CD4-positive, alpha-beta memory T cell (primary cell): ENCODE data around the gene PCA3. TPM values are rescaled to one million over a fixed set of nuclear protein-coding genes. Genes with fewer than 3 reads are reported as not detected.

ENCODE experiments used
- CTCF ChIA-PET: fragments of 350-600 bp; sonication (Branson Sonifier 250); formaldehyde crosslinking; loops from one replicate; lab custom pipeline; 2021; ENCODE audit warnings: inconsistent platforms; ENCODE audit not compliant: partially characterized antibody; lab: Charles Lee
- POLR2A ChIA-PET: fragments of 350-600 bp; sonication (Branson Sonifier 250); formaldehyde crosslinking; loops from one replicate; lab custom pipeline; 2021; ENCODE audit not compliant: partially characterized antibody; lab: Charles Lee
- DNase-seq, 5 donors: peaks; one replicate each; pipeline versions ENCODE4 v3.0.0 to v3.0.0-alpha.2; 2020 to 2022; ENCODE audit warnings: mixed read lengths in 1 of 5
- H3K27ac ChIP-seq: one replicate; pipeline ENCODE4 v1.7.0; 2013; ENCODE audit warnings: low read depth, low read length
- H3K27me3 ChIP-seq: 2 replicates; pipeline ENCODE4 v1.7.0; 2013; ENCODE audit warnings: mild to moderate bottlenecking, low read length, moderate library complexity; ENCODE audit not compliant: insufficient read depth
- H3K36me3 ChIP-seq: 2 replicates; pipeline ENCODE4 v1.7.0; 2013; ENCODE audit warnings: mild to moderate bottlenecking, low read length, moderate library complexity; ENCODE audit not compliant: insufficient read depth
- H3K4me1 ChIP-seq: 2 replicates; pipeline ENCODE4 v1.7.0; 2013; ENCODE audit warnings: mild to moderate bottlenecking, low read length, moderate library complexity; ENCODE audit not compliant: insufficient read depth
- H3K4me3 ChIP-seq, 2 donors: one replicate each; pipeline ENCODE4 v1.7.0; 2013; ENCODE audit warnings: low read length in 2 of 2, mild to moderate bottlenecking in 1 of 2
- H3K9me3 ChIP-seq, 2 donors: one replicate each; pipeline ENCODE4 v1.7.0; 2013; ENCODE audit warnings: low read length in 2 of 2, control low read depth in 1 of 2; ENCODE audit not compliant: control insufficient read depth in 1 of 2
- H3K27ac Mint-ChIP-seq, 7 donors: one replicate each; pipeline ENCODE4 v1.8.0; 2020 to 2021; ENCODE audit warnings: mixed read lengths in 7 of 7, mild to moderate bottlenecking in 6 of 7, inconsistent platforms in 3 of 7, moderate library complexity in 3 of 7
- H3K27me3 Mint-ChIP-seq, 2 donors: one replicate each; pipeline ENCODE4 v1.8.0; 2020 to 2021; ENCODE audit warnings: mixed read lengths in 2 of 2
- H3K36me3 Mint-ChIP-seq, 2 donors: one replicate each; pipeline ENCODE4 v1.8.0; 2020 to 2021; ENCODE audit warnings: mixed read lengths in 2 of 2, inconsistent platforms in 1 of 2, mild to moderate bottlenecking in 1 of 2
- H3K4me1 Mint-ChIP-seq, 4 donors: one replicate each; pipeline ENCODE4 v1.8.0; 2020 to 2021; ENCODE audit warnings: mixed read lengths in 4 of 4, mild to moderate bottlenecking in 1 of 4
- H3K4me3 Mint-ChIP-seq, 8 donors: one replicate each; pipeline ENCODE4 v1.8.0; 2020 to 2021; ENCODE audit warnings: mixed read lengths in 8 of 8, mild to moderate bottlenecking in 7 of 8, moderate library complexity in 6 of 8, inconsistent platforms in 3 of 8
- H3K9me3 Mint-ChIP-seq, 8 donors: one replicate each; pipeline ENCODE4 v1.8.0; 2020 to 2021; ENCODE audit warnings: mixed read lengths in 8 of 8, mild to moderate bottlenecking in 5 of 8, inconsistent platforms in 3 of 8, moderate library complexity in 1 of 8
- intact Hi-C: fragments of 100-400 bp; cut with micrococcal nuclease; formaldehyde crosslinking; loops from one replicate; pipeline ENCODE4 v1.15.1; 2023
- polyA plus RNA-seq, 2 donors: library from polyadenylated mRNA; unstranded; fragments of 300-500 nt; fragmentation: Illumina TruSeq; gene quantifications; one replicate each; pipeline ENCODE4 v1.2.3, GENCODE V29; 2021
- total RNA-seq, 2 experiments: library from RNA; stranded (reverse); gene quantifications; one replicate each; pipeline ENCODE4 v1.2.3, GENCODE V29; 2021

Gene PCA3
- total RNA-seq: not detected
- polyA plus RNA-seq: not detected

DNA sequence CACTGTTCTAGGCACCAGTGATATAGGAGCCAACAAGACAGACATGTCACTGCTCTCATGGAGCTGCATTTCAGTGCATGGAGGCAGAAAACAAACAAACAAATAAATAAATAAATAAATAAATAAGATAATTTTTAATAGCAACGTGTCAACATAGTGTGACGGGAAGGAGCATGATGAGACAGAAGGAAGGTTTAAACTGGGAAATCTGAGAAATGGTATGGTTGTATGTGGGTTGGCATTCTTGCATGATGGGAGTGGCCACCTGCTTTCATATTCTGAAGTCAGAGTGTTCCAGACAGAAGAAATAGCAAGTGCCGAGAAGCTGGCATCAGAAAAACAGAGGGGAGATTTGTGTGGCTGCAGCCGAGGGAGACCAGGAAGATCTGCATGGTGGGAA is at the start of gene PCA3:
TSS of gene PCA3 (plus strand) at position 301 of the 400 bp plus-strand sequence.
- H3K4me3 ChIP-seq: no peak within 1 kb of the TSS
- ChIA-PET CTCF (no interaction called here), POLR2A (no interaction called here)
- no peaks in the 10 kb centered on the region for H3K9me3 ChIP-seq
- no peaks in the 10 kb centered on the region for H3K36me3 ChIP-seq
- H3K27ac ChIP-seq: no peak within 1 kb of the TSS
- H3K27ac Mint-ChIP-seq: no peak within 1 kb of the TSS
- DNase-seq: no peak
- no peaks in the 10 kb centered on the region for H3K36me3 Mint-ChIP-seq
- peaks cover 0 to 1% (median under 1%) of the 10 kb centered on the region in 4 donors for H3K4me1 Mint-ChIP-seq
- no peaks in the 10 kb centered on the region for H3K27me3 ChIP-seq
- intact Hi-C loops: no loop called here
- H3K4me3 Mint-ChIP-seq: no peak within 1 kb of the TSS
- H3K4me1 ChIP-seq: no peaks in the 10 kb centered on the region
- H3K27me3 Mint-ChIP-seq: peaks cover 2 to 13% of the 10 kb centered on the region in 2 donors
- no peaks in the 10 kb centered on the region for H3K9me3 Mint-ChIP-seq

DNA sequence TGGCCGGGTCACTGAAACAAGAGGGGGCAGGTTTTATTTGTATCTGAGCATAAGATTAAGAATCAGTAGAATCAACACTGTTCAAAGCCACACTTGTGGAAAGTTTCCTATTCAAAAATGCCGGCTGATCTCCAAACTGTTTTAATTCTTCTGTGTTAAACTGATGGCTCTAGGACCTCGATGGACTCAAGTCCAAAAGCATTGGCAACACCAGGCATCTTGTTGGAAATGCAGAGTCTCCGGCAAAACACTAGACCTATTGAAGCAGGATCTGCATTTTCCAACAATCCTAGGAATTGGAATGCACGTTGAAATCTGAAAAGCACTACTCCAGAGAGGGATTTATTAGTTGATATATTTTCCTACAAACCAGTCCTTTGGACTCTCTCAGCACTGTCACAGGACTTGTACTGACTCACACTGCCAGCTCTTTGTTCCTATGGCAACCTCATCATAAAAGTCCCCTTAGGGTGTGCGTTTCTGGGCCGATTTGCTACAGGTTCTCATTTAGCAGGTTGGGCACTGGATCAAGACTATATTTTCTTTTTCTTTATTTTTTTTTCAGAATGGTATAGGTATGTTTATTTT is 48.1 kb upstream of the PCA3 start:
- intact Hi-C loops: no loop called here
- Histone ChIP-seq H3K4me3 (no peak overlapping the region), H3K27ac (no peak overlapping the region), H3K27me3 (no peaks in the 10 kb centered on the region), H3K9me3 (no peaks in the 10 kb centered on the region), H3K4me1 (no peaks in the 10 kb centered on the region), H3K36me3 (no peaks in the 10 kb centered on the region)
- DNase-seq: no peak
- H3K4me1 Mint-ChIP-seq: peaks cover 0 to 1% (median 0%) of the 10 kb centered on the region in 4 donors
- H3K9me3 Mint-ChIP-seq: no peaks in the 10 kb centered on the region
- H3K4me3 Mint-ChIP-seq: no peak overlapping the region
- no peaks in the 10 kb centered on the region for H3K36me3 Mint-ChIP-seq
- peaks cover 11 to 24% of the 10 kb centered on the region in 2 donors for H3K27me3 Mint-ChIP-seq
- H3K27ac Mint-ChIP-seq: no peak overlapping the region
- POLR2A ChIA-PET: no interaction called here
- CTCF ChIA-PET: no interaction called here

DNA sequence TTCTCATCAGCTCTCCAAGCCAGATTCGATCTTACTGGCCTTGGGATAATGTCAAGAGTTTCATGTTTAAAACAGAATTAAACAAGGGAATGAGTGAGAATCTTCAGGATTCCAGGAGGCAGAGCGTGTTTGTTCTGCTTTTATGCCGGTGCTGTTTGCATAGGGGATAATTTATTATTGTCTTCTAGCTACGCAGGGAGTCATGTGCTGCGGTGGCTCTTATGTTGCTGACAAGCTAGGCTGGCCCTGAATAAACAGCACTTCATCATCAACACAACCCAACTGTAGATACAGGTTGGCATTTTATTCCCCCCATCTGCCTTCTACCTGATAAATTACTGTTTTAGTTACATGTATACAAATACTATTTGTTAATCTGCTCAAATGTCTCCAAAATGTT is 47.1 kb upstream of the PCA3 start:
- Histone ChIP-seq H3K9me3 (no peaks in the 10 kb centered on the region), H3K4me1 (no peaks in the 10 kb centered on the region), H3K4me3 (no peak overlapping the region), H3K36me3 (no peaks in the 10 kb centered on the region), H3K27me3 (no peaks in the 10 kb centered on the region), H3K27ac (no peak overlapping the region)
- H3K4me1 Mint-ChIP-seq: peaks cover 0 to 1% (median 0%) of the 10 kb centered on the region in 4 donors
- CTCF ChIA-PET: interaction anchor here (0.7 kb wide), 1 partner anchor 14 kb away, joined by 3 read pairs; no protein-coding TSS in a partner anchor
- H3K4me3 Mint-ChIP-seq: no peak overlapping the region
- H3K27ac Mint-ChIP-seq: no peak overlapping the region
- no peak for DNase-seq
- no peaks in the 10 kb centered on the region for H3K9me3 Mint-ChIP-seq
- H3K27me3 Mint-ChIP-seq: peaks cover 11 to 24% of the 10 kb centered on the region in 2 donors
- no peaks in the 10 kb centered on the region for H3K36me3 Mint-ChIP-seq
- intact Hi-C loops: no loop called here
- POLR2A ChIA-PET: no interaction called here

DNA sequence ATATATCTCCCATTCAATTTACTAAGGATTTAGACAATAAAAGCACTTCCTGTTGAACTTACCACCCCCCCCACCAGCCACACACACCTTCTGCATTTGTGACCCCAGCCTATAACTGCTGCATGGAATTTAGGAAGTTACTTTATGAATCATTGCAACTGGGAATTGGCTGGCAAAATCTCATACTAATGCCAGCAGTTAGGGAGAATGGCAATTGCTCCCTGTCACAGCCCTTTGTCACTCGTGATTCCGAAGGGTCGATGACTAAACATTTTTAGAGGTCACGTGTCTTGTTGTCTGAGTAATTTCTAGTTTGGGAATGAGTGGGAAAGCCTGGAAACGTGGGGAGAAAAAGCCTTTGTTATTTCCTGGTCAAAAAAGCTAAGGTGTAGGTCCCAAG is 46.6 kb upstream of the PCA3 start:
- no peaks in the 10 kb centered on the region for H3K9me3 Mint-ChIP-seq
- H3K36me3 ChIP-seq: no peaks in the 10 kb centered on the region
- no peaks in the 10 kb centered on the region for H3K9me3 ChIP-seq
- H3K4me3 ChIP-seq: no peak overlapping the region
- H3K4me1 Mint-ChIP-seq: peaks cover 0 to 1% (median 0%) of the 10 kb centered on the region in 4 donors
- H3K36me3 Mint-ChIP-seq: no peaks in the 10 kb centered on the region
- H3K27ac ChIP-seq: no peak overlapping the region
- H3K27me3 Mint-ChIP-seq: peaks cover 11 to 22% of the 10 kb centered on the region in 2 donors
- CTCF ChIA-PET: interaction anchor here (0.7 to 1.6 kb wide), 2 partner anchors 12 to 14 kb away, joined by 3 read pairs; no protein-coding TSS in a partner anchor
- no peaks in the 10 kb centered on the region for H3K27me3 ChIP-seq
- no peak for DNase-seq
- H3K27ac Mint-ChIP-seq: no peak overlapping the region
- POLR2A ChIA-PET: no interaction called here
- no peak overlapping the region for H3K4me3 Mint-ChIP-seq
- intact Hi-C loops: no loop called here
- no peaks in the 10 kb centered on the region for H3K4me1 ChIP-seq

DNA sequence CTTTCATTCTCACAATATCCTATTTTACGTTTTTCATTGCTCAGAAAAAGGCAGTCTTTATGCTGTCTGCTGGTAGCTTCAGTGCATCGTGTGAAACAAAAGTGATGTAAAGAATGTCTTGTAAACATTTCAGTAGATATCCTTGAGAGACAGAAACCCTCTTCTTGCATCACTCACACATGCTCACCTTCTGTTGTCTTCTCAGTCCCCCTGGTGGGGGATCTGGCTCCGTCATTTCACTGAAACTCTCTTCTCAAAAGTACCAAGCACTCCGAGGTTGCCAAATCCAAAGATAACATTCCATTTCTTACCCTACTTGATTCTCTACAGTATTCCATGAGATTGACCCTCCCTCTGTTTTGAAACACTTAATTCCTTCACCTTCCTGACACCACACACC is 46.1 kb upstream of the PCA3 start:
- ChIA-PET POLR2A (no interaction called here), CTCF (interaction anchor here (1.6 kb wide), 1 partner anchor 13 kb away, joined by 3 read pairs; no protein-coding TSS in a partner anchor)
- Mint-ChIP-seq H3K36me3 (no peaks in the 10 kb centered on the region), H3K27me3 (peaks cover 11 to 22% of the 10 kb centered on the region in 2 donors), H3K27ac (no peak overlapping the region), H3K4me1 (peaks cover 0 to 1% (median 0%) of the 10 kb centered on the region in 4 donors), H3K4me3 (no peak overlapping the region), H3K9me3 (no peaks in the 10 kb centered on the region)
- no peaks in the 10 kb centered on the region for H3K36me3 ChIP-seq
- H3K27me3 ChIP-seq: no peaks in the 10 kb centered on the region
- no peaks in the 10 kb centered on the region for H3K4me1 ChIP-seq
- no peak overlapping the region for H3K4me3 ChIP-seq
- no peak for DNase-seq
- no peaks in the 10 kb centered on the region for H3K9me3 ChIP-seq
- H3K27ac ChIP-seq: no peak overlapping the region
- intact Hi-C loops: no loop called here

DNA sequence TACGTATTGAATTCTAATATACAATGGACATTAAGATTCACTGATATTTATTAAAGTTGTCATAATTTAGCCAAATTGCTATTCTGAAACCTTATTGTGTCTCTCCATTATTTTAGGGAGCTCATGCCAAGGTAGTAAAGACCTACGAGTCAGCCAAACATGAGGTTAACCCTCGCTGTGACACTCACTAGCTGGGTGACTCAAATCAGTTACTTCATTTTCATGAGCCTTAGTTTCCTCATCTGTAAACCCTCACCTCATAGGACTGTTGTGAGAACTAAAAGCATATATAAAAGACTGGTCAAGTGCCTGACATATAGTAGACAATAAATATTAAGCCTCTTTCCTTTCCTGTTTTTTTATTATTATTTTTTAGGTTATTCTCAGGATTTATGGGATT is 44.0 kb upstream of the PCA3 start:
- Histone ChIP-seq H3K27ac (no peak overlapping the region), H3K4me1 (no peaks in the 10 kb centered on the region), H3K4me3 (no peak overlapping the region), H3K36me3 (no peaks in the 10 kb centered on the region), H3K27me3 (no peaks in the 10 kb centered on the region), H3K9me3 (no peaks in the 10 kb centered on the region)
- H3K4me1 Mint-ChIP-seq: peaks cover 0 to 1% (median 0%) of the 10 kb centered on the region in 4 donors
- ChIA-PET POLR2A (no interaction called here), CTCF (interaction anchor here (0.9 kb wide), 1 partner anchor 326 kb away, joined by 3 read pairs; the partner anchor contains the start of gene RFK)
- peaks cover 11 to 20% of the 10 kb centered on the region in 2 donors for H3K27me3 Mint-ChIP-seq
- H3K27ac Mint-ChIP-seq: no peak overlapping the region
- intact Hi-C loops: no loop called here
- no peak for DNase-seq
- no peaks in the 10 kb centered on the region for H3K9me3 Mint-ChIP-seq
- no peak overlapping the region for H3K4me3 Mint-ChIP-seq
- no peaks in the 10 kb centered on the region for H3K36me3 Mint-ChIP-seq

DNA sequence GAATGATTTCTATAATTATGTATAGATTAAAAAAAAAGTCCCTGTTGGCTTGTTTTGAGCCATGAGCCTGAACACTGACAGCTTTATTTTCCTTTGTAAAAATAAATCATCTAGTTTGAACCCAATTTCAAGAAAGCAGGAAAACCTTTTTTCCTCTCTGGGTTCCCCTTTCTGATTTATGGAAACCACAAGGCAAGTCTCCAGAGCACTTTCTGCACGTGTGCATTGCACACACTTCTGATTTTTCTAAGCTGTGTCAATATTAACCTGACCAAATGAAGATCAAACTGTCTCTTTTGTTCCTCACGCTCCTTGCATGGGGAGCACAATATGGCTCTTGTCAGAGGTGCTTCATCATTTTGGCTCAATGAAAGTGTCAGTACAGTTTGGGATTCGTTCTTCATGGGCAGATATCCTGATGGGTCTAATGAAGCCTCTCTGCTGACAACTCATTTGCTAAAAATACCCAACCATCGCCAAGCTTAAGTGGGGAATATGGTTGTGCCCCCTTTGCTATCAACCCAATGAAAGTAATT is 39.2 kb upstream of the PCA3 start:
- H3K27ac ChIP-seq: no peak overlapping the region
- Mint-ChIP-seq H3K27me3 (peaks cover 6 to 20% of the 10 kb centered on the region in 2 donors), H3K36me3 (no peaks in the 10 kb centered on the region), H3K27ac (no peak overlapping the region), H3K4me3 (no peak overlapping the region), H3K9me3 (no peaks in the 10 kb centered on the region), H3K4me1 (no peaks in the 10 kb centered on the region)
- no peak for DNase-seq
- ChIA-PET CTCF (no interaction called here), POLR2A (no interaction called here)
- intact Hi-C loops: no loop called here
- no peaks in the 10 kb centered on the region for H3K27me3 ChIP-seq
- H3K4me3 ChIP-seq: no peak overlapping the region
- no peaks in the 10 kb centered on the region for H3K4me1 ChIP-seq
- H3K36me3 ChIP-seq: no peaks in the 10 kb centered on the region
- H3K9me3 ChIP-seq: no peaks in the 10 kb centered on the region
